HUES6 (cell line): ENCODE data around the gene RPL22L1.
"Not testable (repeated sequence)": the region's sequence is repeated elsewhere in the genome, so short reads cannot be mapped to it uniquely, and the experiment has no call there.

ENCODE experiments used
- H3K27ac ChIP-seq: 2 replicates; pipeline ENCODE4 v1.7.0; 2013; ENCODE audit warnings: low read depth, mild to moderate bottlenecking, low read length, inconsistent platforms
- H3K27me3 ChIP-seq: 2 replicates; pipeline ENCODE4 v1.6.1; 2013; ENCODE audit warnings: low read length; ENCODE audit not compliant: control insufficient read depth, insufficient read depth
- H3K36me3 ChIP-seq: 2 replicates; pipeline ENCODE4 v1.6.1; 2013; ENCODE audit warnings: low read length; ENCODE audit not compliant: control insufficient read depth, insufficient read depth
- H3K4me1 ChIP-seq: 2 replicates; pipeline ENCODE4 v1.6.1; 2013; ENCODE audit warnings: low read length; ENCODE audit not compliant: control insufficient read depth, insufficient read depth
- H3K4me3 ChIP-seq: 2 replicates; pipeline ENCODE4 v1.5.1; 2013; ENCODE audit warnings: low read depth, low read length
- H3K9ac ChIP-seq: one replicate; pipeline ENCODE4 v1.6.1; 2013; ENCODE audit warnings: mild to moderate bottlenecking, low read length
- H3K9me3 ChIP-seq: 2 replicates; pipeline ENCODE4 v1.6.1; 2013; ENCODE audit warnings: low read depth, low read length; ENCODE audit not compliant: control insufficient read depth, insufficient read depth

Gene RPL22L1

DNA sequence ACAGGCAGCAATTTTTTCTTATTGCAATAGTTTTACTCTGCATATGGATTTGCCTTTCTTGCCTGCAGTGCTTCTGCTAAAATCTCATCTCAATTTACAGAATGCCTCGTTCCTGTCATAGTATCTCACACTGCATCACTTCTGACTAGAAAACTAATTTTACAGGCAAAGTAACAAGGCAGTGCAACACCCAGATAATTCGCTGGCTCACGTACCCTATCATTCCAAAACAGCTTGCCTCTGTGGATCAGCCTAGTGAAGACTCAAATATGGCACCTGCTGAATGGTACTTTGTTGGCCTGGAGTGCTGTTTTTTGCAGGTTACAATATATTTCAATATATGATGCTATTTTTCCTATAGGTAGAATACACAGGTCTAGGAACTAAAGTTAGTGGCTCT lies 33.1 kb upstream of the RPL22L1 start:
- Histone ChIP-seq H3K9me3 (no peaks in the 10 kb centered on the region), H3K4me3 (no peak overlapping the region), H3K36me3 (peaks cover 7% of the 10 kb centered on the region; the same call in 1 of the 2 replicates), H3K9ac (no peak overlapping the region), H3K4me1 (peaks cover 7% of the 10 kb centered on the region), H3K27me3 (peaks cover 16% of the 10 kb centered on the region), H3K27ac (no peak overlapping the region)

- H3K9ac ChIP-seq, result no peak overlapping the region
- H3K27me3 ChIP-seq, result no peaks in the 10 kb centered on the region
- H3K4me3 ChIP-seq, result no peak overlapping the region
- no peak overlapping the region for H3K27ac ChIP-seq
- peaks cover 11% of the 10 kb centered on the region; the same call in 1 of the 2 replicates for H3K36me3 ChIP-seq
- peaks cover 15% of the 10 kb centered on the region for H3K9me3 ChIP-seq
- H3K4me1 ChIP-seq, result no peaks in the 10 kb centered on the region
Measured at GRCh38 chr3:170899455-170899854, 29.5 kb upstream of the RPL22L1 start.

GRCh38 chr3:170897978-170898377 lies 28.0 kb upstream of the RPL22L1 start:
- no peak overlapping the region for H3K9ac ChIP-seq
- peaks cover 11% of the 10 kb centered on the region; the same call in 1 of the 2 replicates for H3K36me3 ChIP-seq
- H3K27me3 ChIP-seq, result no peaks in the 10 kb centered on the region
- no peaks in the 10 kb centered on the region for H3K4me1 ChIP-seq
- peaks cover 15% of the 10 kb centered on the region for H3K9me3 ChIP-seq
- H3K4me3 ChIP-seq, result no peak overlapping the region
- H3K27ac ChIP-seq, result no peak overlapping the region

DNA sequence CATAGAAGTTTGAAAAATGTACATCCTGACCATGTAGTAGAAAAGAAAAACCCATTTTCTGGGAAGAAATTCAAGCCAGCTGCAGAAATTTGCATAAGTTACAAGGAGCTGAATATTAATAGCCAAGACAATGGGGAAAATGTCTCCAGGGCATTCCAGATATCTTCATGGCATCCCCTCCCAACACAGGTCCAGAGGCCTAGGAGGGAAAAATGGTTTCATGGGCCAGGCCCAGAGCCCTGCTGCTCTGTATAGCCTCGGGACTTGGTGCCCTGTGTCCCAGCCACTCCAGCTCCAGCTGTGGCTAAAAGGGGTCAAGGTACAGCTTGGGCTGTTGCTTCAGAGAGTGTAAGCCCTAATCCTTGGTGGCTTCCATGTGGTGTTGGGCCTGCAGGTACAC lies 27.2 kb upstream of the RPL22L1 start:
- not testable (repeated sequence) for H3K4me3 ChIP-seq, H3K4me1 ChIP-seq, H3K27ac ChIP-seq, H3K27me3 ChIP-seq, H3K9ac ChIP-seq
- peaks cover 15% of the 10 kb centered on the region for H3K9me3 ChIP-seq
- H3K36me3 ChIP-seq, result peaks cover 11% of the 10 kb centered on the region; the same call in 1 of the 2 replicates

- Histone ChIP-seq H3K4me3 (no peak overlapping the region), H3K9me3 (peaks cover 15% of the 10 kb centered on the region), H3K27me3 (no peaks in the 10 kb centered on the region), H3K9ac (no peak overlapping the region), H3K27ac (no peak overlapping the region), H3K36me3 (peaks cover 7% of the 10 kb centered on the region; the same call in 1 of the 2 replicates), H3K4me1 (no peaks in the 10 kb centered on the region)
Measured at GRCh38 chr3:170896781-170897180, 26.8 kb upstream of the RPL22L1 start.

GRCh38 chr3:170896333-170896732 lies 26.3 kb upstream of the RPL22L1 start:
- H3K27ac ChIP-seq, H3K36me3 ChIP-seq, H3K27me3 ChIP-seq, H3K4me1 ChIP-seq, H3K9ac ChIP-seq, H3K4me3 ChIP-seq: not testable (repeated sequence)
- peaks cover 15% of the 10 kb centered on the region for H3K9me3 ChIP-seq

- Histone ChIP-seq H3K27me3 (no peaks in the 10 kb centered on the region), H3K36me3 (peaks cover 5% of the 10 kb centered on the region; the same call in 1 of the 2 replicates)
Measured at GRCh38 chr3:170893895-170894294, 23.9 kb upstream of the RPL22L1 start.

DNA sequence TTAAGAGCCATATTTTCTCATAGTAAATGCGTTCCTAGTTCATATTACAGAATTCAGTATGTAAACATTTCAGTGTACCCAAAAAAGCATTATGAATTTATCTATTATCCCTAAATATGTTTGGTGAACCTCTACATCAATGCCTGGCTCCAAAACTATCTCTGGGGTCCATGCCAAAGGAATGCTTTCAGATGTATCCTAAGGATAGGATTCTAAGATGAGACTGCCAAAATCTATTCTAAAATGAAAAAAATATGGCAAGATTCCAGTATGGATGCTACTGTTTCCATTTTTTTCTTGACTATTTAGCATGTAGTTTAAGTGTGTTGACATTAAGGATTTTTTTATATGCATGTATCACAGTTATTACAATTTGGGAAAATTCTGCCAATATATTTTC lies 19.6 kb upstream of the RPL22L1 start:
- H3K27ac ChIP-seq, result no peak overlapping the region
- no peak overlapping the region for H3K9ac ChIP-seq
- 0 out of 2 replicates have a peak, but pooled peaks cover under 1% of the 10 kb centered on the region for H3K9me3 ChIP-seq
- no peak overlapping the region for H3K4me3 ChIP-seq
- H3K4me1 ChIP-seq, result no peaks in the 10 kb centered on the region
- H3K27me3 ChIP-seq, result no peaks in the 10 kb centered on the region
- no peaks in the 10 kb centered on the region for H3K36me3 ChIP-seq

More at GRCh38 chr3:170893895-170894294, 23.9 kb upstream of the RPL22L1 start:
- Histone ChIP-seq H3K9ac (no peak overlapping the region), H3K4me1 (no peaks in the 10 kb centered on the region), H3K4me3 (no peak overlapping the region), H3K9me3 (peaks cover 15% of the 10 kb centered on the region), H3K27ac (no peak overlapping the region)

DNA sequence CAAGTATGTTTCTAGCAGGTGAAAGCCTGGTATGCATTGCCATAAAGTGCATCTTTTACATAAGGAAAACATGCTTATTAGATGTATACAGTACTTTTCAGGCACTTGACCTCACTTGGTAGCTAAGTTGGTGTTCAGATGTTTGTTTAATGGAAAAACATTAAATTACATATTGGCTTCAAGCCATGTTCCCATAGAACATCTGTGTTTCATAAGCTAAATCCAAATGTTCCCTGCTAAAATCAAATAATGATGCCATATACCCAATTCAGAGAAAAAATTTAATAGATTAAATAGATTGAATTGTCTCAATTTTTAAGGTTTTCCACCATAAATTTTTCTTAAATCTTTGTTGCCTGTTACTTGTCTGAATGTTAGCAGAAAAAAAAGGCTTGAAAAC lies 19.1 kb upstream of the RPL22L1 start:
- no peaks in the 10 kb centered on the region for H3K4me1 ChIP-seq
- H3K36me3 ChIP-seq, result no peaks in the 10 kb centered on the region
- no peaks in the 10 kb centered on the region for H3K27me3 ChIP-seq
- no peak overlapping the region for H3K27ac ChIP-seq
- no peak overlapping the region for H3K4me3 ChIP-seq
- H3K9me3 ChIP-seq, result 0 out of 2 replicates have a peak, but pooled peaks cover 4% of the 10 kb centered on the region
- H3K9ac ChIP-seq, result no peak overlapping the region

DNA sequence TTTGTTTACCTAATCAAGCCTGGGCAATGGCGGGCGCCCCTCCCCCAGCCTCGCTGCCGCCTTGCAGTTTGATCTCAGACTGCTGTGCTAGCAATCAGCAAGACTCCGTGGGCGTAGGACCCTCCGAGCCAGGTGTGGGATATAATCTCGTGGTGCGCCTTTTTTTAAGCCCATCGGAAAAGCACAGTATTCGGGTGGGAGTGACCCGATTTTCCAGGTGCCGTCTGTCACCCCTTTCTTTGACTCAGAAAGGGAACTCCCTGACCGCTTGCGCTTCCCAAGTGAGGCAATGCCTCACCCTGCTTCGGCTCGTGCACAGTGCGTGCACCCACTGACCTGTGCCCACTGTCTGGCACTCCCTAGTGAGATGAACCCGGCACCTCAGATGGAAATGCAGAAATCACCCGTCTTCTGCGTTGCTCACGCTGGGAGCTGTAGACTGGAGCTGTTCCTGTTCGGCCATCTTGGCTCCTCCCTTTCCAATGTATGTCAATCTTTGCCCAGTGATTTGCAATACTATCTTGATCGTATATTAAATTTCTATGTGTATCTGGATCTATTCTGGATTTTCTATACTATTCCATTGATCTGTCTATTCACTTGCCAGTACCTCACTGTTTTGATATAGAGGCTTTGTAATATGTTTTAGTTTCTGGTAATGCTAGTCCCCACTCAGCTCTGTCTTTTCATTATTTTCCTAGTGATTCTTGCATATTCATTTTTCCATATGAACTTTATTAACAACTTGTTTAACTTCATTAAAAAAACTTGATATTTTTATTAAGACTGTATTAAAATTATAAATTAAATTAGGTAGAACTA lies 14.3 kb upstream of the RPL22L1 start:
- H3K27me3 ChIP-seq, H3K4me1 ChIP-seq, H3K9ac ChIP-seq, H3K9me3 ChIP-seq, H3K36me3 ChIP-seq, H3K27ac ChIP-seq: not testable (repeated sequence)
- H3K4me3 ChIP-seq, result peak overlapping the region; percentile 45; the same call in 1 of the 2 replicates

DNA sequence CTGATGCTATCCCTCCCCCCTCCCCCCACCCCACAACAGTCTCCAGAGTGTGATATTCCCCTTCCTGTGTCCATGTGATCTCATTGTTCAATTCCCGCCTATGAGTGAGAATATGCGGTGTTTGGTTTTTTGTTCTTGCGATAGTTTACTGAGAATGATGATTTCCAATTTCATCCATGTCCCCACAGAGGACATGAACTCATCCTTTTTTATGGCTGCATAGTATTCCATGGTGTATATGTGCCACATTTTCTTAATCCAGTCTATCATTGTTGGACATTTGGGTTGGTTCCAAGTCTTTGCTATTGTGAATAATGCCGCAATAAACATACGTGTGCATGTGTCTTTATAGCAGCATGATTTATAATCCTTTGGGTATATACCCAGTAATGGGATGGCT lies 8.7 kb upstream of the RPL22L1 start:
- H3K36me3 ChIP-seq, H3K27ac ChIP-seq, H3K9me3 ChIP-seq, H3K27me3 ChIP-seq, H3K4me1 ChIP-seq, H3K4me3 ChIP-seq, H3K9ac ChIP-seq: not testable (repeated sequence)
